Dendritic cell treated with granulocyte-macrophage colony-stimulating factor and Interleukin-4, amounts not matched to agents 40 ng/mL and 50 ng/mL, for 4 days (primary cell): ENCODE measurements around the gene LSAMP.
"Not testable (repeated sequence)": the region's sequence is repeated elsewhere in the genome, so short reads cannot be mapped to it uniquely, and the experiment has no call there.

ENCODE experiments used
- H3K27ac Mint-ChIP-seq: one replicate; pipeline ENCODE4 v1.8.0; 2022; ENCODE audit warnings: mild to moderate bottlenecking, mixed read lengths
- H3K27me3 Mint-ChIP-seq: one replicate; pipeline ENCODE4 v1.8.0; 2022; ENCODE audit warnings: mild to moderate bottlenecking, mixed read lengths
- H3K36me3 Mint-ChIP-seq: one replicate; pipeline ENCODE4 v1.8.0; 2022; ENCODE audit warnings: low read depth, mixed read lengths
- H3K4me1 Mint-ChIP-seq: one replicate; pipeline ENCODE4 v1.8.0; 2022; ENCODE audit warnings: low read depth, mixed read lengths
- H3K4me3 Mint-ChIP-seq: one replicate; pipeline ENCODE4 v1.8.0; 2022; ENCODE audit warnings: mild to moderate bottlenecking, moderate library complexity, mixed read lengths
- H3K9me3 Mint-ChIP-seq: one replicate; pipeline ENCODE4 v1.8.0; 2022; ENCODE audit warnings: mixed read lengths
- intact Hi-C: fragments of 100-400 bp; cut with micrococcal nuclease; formaldehyde crosslinking; loops from one replicate; pipeline ENCODE4 v1.15.0; 2022

LSAMP gene

DNA sequence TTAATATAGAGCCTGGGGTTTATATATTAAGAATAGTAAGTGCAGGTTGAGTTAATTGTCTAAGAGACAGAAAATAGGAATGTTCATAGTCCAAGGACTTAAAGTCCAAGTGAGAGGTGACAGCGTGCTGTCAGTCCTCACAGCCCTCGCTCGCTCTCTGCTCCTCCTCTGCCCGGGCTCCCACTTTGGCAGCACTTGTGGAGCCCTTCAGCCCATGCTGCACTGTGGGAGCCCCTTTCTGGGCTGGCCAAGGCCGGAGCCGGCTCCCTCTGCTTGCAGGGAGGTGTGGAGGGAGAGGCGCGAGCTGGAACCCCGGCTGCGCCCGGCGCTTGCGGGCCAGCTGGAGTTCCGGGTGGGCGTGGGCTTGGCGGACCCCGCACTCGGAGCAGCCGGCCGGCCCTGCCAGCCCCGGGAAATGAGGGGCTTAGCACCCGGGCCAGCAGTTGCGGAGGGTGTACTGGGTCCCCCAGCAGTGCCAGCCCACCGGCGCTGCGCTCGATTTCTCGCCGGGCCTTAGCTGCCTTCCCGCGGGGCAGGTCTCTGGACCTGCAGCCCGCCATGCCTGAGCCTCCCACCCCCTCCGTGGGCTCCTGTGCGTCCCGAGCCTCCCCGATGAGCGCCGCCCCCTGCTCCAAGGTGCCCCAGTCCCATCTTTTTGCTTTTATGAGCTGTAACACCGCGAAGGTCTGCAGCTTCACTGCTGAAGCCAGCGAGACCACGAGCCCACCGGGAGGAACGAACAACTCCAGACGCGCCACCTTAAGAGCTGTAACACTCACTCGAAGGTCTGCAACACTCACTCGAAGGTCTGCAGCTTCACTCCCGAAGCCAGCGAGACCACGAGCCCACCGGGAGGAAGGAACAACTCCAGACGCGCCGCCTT is 653.8 kb downstream of the LSAMP start:
- H3K4me1 Mint-ChIP-seq, H3K27me3 Mint-ChIP-seq, H3K36me3 Mint-ChIP-seq, H3K9me3 Mint-ChIP-seq, H3K4me3 Mint-ChIP-seq, H3K27ac Mint-ChIP-seq, intact Hi-C loops: not testable (repeated sequence)

DNA sequence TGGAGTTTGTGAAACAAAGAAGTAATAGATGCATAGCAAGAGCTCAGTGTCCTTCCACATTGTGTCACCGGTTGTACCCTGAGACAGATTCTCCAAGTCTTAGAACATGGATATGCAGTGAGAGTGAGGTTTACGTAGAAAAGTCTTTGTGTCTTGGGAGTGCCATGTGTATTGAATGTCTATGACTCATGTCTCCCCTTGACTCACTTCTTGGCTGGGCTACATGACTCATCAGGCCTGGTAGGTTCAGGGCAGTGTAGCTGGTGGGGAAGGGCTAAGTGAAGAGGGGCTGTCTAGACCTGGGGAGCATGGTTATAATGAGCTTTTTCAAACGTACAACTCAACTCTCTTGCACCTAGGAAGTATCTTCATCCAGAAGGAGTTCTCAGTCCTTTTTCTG is 654.5 kb downstream of the LSAMP start:
- Mint-ChIP-seq H3K4me1 (no peaks in the 10 kb centered on the region), H3K4me3 (no peak overlapping the region), H3K9me3 (no peaks in the 10 kb centered on the region), H3K27ac (no peak overlapping the region), H3K36me3 (no peaks in the 10 kb centered on the region), H3K27me3 (peaks cover 6% of the 10 kb centered on the region)
- intact Hi-C loops = no loop called here

DNA sequence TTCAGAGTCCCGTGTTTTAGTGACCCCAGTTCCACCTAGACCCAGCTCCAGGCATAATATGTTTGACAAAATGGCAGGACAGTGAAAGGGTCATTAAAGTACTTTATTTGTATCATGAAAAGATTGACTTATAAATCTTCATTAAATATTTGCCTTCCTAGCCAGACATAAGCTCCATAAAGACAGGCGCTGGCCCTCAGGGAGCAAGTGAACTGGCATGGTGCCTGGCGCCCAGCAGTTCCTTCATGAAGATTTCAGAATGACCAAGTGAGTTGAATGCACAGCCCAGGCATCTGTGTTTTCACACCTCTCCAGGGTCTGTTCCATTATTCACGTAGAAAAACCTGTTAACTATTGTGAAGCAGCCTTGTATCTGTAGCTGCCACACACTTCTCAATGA is 655.8 kb downstream of the LSAMP start:
- H3K27ac Mint-ChIP-seq = no peak overlapping the region

DNA sequence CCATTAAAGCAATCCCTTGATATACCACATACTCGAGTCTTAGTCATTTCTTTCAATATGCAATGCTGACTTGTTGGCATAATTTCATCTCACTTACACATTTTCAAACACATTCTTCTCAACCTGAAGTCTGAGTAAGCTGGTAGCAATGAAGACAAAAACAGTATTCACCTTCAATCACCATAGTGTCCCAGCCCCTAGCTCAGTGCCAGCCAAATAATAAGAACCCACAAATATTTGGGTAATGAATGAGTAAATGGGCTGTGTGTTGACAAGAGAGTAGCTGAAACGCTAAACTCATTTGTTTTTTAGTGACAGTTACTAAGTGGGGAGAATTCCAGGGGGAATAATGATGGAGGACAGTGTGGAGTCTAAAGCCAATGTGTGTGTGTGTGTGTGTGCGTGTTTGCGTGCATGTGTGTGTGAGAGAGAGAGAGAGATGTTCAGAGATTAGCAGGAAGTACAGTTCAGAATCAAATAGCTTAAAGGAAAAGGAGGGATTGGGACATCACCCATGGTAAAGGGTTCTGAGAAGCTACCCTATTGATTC is 656.3 kb downstream of the LSAMP start:
- intact Hi-C loops = loop anchor here (10.0 kb wide), 1 partner anchor 694 kb away; no protein-coding TSS in a partner anchor

More for the DNA sequence above, 655.8 kb downstream of the LSAMP start:
- H3K36me3 Mint-ChIP-seq = no peaks in the 10 kb centered on the region
- no peaks in the 10 kb centered on the region for H3K9me3 Mint-ChIP-seq
- H3K4me1 Mint-ChIP-seq = peaks cover 8% of the 10 kb centered on the region
- intact Hi-C loops = loop anchor here (10.0 kb wide), 1 partner anchor 695 kb away; no protein-coding TSS in a partner anchor
- H3K27me3 Mint-ChIP-seq = peaks cover 16% of the 10 kb centered on the region
- no peak overlapping the region for H3K4me3 Mint-ChIP-seq

DNA sequence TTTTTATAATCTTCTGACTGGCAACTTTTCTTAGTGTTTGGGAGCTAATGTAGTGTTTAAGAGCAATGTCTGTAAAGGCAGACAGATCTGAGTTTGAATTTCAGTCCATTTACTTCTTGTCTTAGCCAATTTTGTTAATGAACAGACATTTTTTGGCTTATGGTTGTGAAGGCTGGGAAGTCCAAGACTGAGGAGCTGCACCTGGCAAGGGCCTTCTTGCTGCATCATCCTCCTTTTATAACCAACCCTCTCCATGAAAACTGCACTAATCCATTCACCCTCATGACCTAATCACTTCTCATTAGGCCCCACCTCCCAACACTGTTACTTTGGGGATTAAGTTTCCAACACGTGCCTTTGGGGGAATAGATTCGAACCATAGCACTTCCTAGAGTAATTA is 657.5 kb downstream of the LSAMP start:
- no peaks in the 10 kb centered on the region for H3K9me3 Mint-ChIP-seq
- intact Hi-C loops = loop anchor here (10.0 kb wide), 1 partner anchor 693 kb away; no protein-coding TSS in a partner anchor

More for the DNA sequence above, 656.3 kb downstream of the LSAMP start:
- Mint-ChIP-seq H3K4me1 (peaks cover 12% of the 10 kb centered on the region), H3K27ac (no peak overlapping the region), H3K27me3 (peaks cover 19% of the 10 kb centered on the region), H3K4me3 (no peak overlapping the region), H3K36me3 (no peaks in the 10 kb centered on the region), H3K9me3 (no peaks in the 10 kb centered on the region)

GRCh38 chr3:115785782-115786181 is 659.5 kb downstream of the LSAMP start:
- no peak overlapping the region for H3K27ac Mint-ChIP-seq
- no peaks in the 10 kb centered on the region for H3K9me3 Mint-ChIP-seq
- H3K27me3 Mint-ChIP-seq = peaks cover 27% of the 10 kb centered on the region
- H3K4me3 Mint-ChIP-seq = no peak overlapping the region
- peaks cover 12% of the 10 kb centered on the region for H3K4me1 Mint-ChIP-seq
- H3K36me3 Mint-ChIP-seq = no peaks in the 10 kb centered on the region
- intact Hi-C loops = loop anchor here (10.0 kb wide), 1 partner anchor 691 kb away; no protein-coding TSS in a partner anchor

More for the DNA sequence above, 657.5 kb downstream of the LSAMP start:
- Mint-ChIP-seq H3K4me3 (no peak overlapping the region), H3K27ac (no peak overlapping the region), H3K36me3 (no peaks in the 10 kb centered on the region), H3K27me3 (peaks cover 29% of the 10 kb centered on the region), H3K4me1 (peaks cover 12% of the 10 kb centered on the region)

DNA sequence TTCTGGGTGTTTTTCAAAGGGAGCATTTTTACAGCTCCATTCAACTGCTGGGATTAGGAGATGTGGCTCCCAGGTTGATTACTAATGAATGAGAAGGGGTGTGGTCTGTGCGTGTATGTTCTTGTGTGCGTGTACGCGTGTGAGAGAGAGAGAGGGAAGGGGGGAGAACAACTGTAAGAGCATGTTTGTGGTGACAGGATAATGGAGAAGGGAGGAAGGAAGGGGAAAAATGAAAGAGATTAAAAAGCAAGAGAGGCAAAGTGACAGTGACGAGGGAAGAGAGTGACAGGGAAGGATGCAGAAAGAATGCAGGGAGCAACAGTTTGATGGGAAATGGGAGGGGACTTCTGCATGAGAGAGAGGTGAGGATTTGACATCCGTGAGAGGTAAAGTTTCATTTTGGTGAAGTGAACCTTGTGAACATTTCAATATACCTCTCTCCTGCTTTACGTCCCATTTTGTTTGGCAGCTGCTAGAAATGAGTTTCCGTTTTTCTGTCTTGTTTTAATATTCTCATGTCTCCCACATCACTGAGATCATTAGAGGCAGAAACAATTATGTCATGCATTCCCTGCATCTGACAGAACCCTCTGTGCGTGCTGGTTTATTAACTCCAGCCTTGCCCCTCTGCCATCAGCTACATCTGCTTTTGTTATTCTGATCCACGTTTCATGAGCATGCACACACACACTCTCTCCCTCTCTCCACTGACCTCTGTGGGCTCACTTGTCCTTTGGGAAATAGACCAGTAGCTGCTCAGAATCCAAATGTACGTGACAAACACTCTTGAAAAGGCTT is 660.3 kb downstream of the LSAMP start:
- intact Hi-C loops = loop anchor here (10.0 kb wide), 1 partner anchor 690 kb away; no protein-coding TSS in a partner anchor

DNA sequence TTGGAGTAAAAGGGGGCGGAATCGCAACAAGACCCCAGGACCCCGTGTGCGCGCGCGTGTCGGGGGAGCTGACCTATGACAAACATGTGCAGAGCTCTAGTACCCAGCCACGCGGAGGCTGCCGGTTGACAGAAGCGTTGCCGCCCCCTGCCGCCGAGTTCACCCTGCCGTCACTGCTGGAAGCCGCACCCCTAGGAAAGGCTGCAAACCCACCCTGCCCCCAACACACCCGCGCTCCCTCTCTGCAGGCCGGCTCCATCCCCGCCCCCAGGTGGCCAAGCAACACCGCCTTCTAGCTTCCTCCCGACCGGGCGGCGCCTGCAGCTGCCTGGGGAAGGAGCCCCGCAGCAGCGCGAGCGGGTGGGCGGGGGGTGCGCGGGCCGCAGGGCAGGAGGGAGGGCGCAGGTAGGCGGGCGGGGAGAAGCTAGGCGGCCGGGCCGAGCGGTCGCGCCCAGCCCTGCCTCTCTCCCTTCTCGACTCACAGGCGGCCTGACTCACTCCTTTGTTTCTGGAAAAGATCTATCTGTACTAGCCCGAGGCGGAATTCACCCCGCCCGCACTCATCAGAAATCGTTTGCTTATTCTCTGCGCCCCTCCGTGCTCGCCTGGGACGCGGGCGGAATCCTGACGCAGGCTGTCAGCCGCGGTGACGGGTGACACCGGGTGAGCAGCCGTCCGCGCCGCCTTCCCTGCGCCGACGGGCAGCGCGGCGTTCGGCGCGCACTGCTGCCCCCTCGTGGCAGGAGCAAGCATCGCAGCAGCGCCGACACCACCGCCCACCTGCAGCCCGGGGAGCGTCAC is 661.1 kb downstream of the LSAMP start:
- H3K27me3 Mint-ChIP-seq = peaks cover 30% of the 10 kb centered on the region
- H3K4me1 Mint-ChIP-seq = peaks cover 12% of the 10 kb centered on the region
- H3K27ac Mint-ChIP-seq = peak overlapping the region; percentile 45
- no peaks in the 10 kb centered on the region for H3K36me3 Mint-ChIP-seq
- H3K4me3 Mint-ChIP-seq = peak overlapping the region; percentile 88
- intact Hi-C loops = loop anchor here (10.0 kb wide), 1 partner anchor 689 kb away; no protein-coding TSS in a partner anchor
- no peaks in the 10 kb centered on the region for H3K9me3 Mint-ChIP-seq

More for the DNA sequence above, 660.3 kb downstream of the LSAMP start:
- H3K27me3 Mint-ChIP-seq = peaks cover 30% of the 10 kb centered on the region
- no peaks in the 10 kb centered on the region for H3K9me3 Mint-ChIP-seq
- H3K4me3 Mint-ChIP-seq = peak overlapping the region; percentile 88
- H3K27ac Mint-ChIP-seq = peak overlapping the region; percentile 45
- peaks cover 12% of the 10 kb centered on the region for H3K4me1 Mint-ChIP-seq
- no peaks in the 10 kb centered on the region for H3K36me3 Mint-ChIP-seq

- not testable (repeated sequence) for H3K36me3 Mint-ChIP-seq, H3K9me3 Mint-ChIP-seq, H3K4me3 Mint-ChIP-seq, H3K27ac Mint-ChIP-seq
- Mint-ChIP-seq H3K27me3 (peaks cover 30% of the 10 kb centered on the region), H3K4me1 (peaks cover 12% of the 10 kb centered on the region)
- intact Hi-C loops = loop anchor here (10.0 kb wide), 1 partner anchor 689 kb away; no protein-coding TSS in a partner anchor
Measured at GRCh38 chr3:115783426-115783825, 661.9 kb downstream of the LSAMP start.

DNA sequence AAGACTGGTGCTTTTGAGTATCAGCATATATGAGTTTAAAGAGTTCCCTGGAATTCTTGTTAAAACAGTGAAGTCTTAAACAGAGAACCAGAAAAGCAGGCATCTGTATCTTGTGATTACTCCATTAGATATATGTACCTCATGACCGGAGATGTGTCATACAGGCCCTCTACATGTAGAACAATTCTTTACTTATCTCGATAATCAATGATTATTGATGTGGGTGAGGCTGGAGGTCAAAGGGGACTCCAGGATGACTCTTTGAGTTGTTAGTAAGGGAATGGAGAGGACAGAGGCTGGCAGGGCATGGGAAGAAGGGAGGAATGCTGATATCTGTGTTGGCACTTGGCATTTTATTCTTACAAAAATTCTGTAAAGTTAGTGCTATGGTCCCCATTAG is 666.3 kb downstream of the LSAMP start:
- Mint-ChIP-seq H3K36me3 (no peaks in the 10 kb centered on the region), H3K27me3 (peaks cover 15% of the 10 kb centered on the region), H3K9me3 (no peaks in the 10 kb centered on the region), H3K4me3 (no peak overlapping the region), H3K4me1 (no peaks in the 10 kb centered on the region), H3K27ac (no peak overlapping the region)
- intact Hi-C loops = no loop called here

DNA sequence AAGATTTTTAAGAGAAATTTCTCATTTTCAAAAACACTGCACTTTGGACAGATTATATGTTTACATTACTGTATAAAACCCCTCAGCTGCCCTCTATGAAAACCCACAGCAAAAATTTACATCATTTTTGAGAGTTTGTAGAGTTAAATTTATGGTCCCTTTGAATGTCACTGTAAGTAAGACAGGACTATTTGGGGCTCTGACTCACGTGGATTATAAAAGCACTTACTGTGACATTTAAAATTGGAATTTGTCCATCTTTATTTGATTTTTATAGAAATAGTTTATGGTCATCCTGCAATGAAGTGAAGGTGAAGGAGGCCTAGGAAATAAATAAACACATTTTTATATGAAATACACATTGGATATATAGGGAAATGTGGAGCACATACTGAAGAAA is 672.3 kb downstream of the LSAMP start:
- Mint-ChIP-seq H3K27ac (no peak overlapping the region), H3K4me3 (no peak overlapping the region), H3K4me1 (no peaks in the 10 kb centered on the region), H3K9me3 (no peaks in the 10 kb centered on the region), H3K36me3 (no peaks in the 10 kb centered on the region), H3K27me3 (no peaks in the 10 kb centered on the region)
- intact Hi-C loops = no loop called here

DNA sequence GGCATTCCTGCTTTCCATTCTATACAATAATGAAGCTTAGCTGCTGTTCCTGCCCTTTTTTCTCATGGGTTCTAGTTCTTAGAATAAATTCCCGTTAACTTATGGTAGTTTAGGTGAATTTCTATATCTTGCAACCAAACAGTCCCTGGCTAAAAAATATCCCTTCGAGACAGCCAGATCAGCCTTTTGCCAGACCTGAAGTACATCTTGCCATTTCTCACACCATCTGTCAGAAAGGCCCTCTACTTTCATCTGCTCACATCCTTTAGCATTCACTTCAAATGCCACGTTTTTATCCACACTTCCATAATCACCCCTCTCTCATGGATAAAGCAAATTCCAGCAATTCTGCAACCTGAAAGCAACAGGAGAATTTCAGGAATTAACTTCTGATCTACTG is 676.6 kb downstream of the LSAMP start:
- no peaks in the 10 kb centered on the region for H3K27me3 Mint-ChIP-seq
- no peaks in the 10 kb centered on the region for H3K9me3 Mint-ChIP-seq
- no peak overlapping the region for H3K27ac Mint-ChIP-seq
- H3K36me3 Mint-ChIP-seq = no peaks in the 10 kb centered on the region
- intact Hi-C loops = no loop called here
- no peaks in the 10 kb centered on the region for H3K4me1 Mint-ChIP-seq
- H3K4me3 Mint-ChIP-seq = no peak overlapping the region
